Naive thymus-derived CD4-positive, alpha-beta T cell (primary cell): ENCODE results near the gene NT5C2. TPM values are rescaled to one million over a fixed set of nuclear protein-coding genes. Genes with fewer than 3 reads are reported as not detected.
A peak's percentile ranks its signal among the peaks of the same experiment; 100 is the strongest.

Experiments
- ATAC-seq: fragments of 150-1000 bp; cut with Tn5 transposase; 2 replicates; pipeline ENCODE4 v1.10.0; 2021; ENCODE audit warnings: mild to moderate bottlenecking, moderate library complexity
- CTCF ChIA-PET: fragments of 350-600 bp; sonication (Branson Sonifier 250); formaldehyde crosslinking; loops from one replicate; lab custom pipeline; 2021; ENCODE audit warnings: antibody characterized with exemption; lab: Charles Lee
- POLR2A ChIA-PET: fragments of 350-600 bp; sonication (Branson Sonifier 250); formaldehyde crosslinking; loops from one replicate; lab custom pipeline; 2021; ENCODE audit warnings: antibody characterized with exemption, inconsistent platforms; lab: Charles Lee
- DNase-seq, 9 donors: peaks; one replicate each; pipeline versions ENCODE4 v3.0.0 to v3.0.0-alpha.2; 2020 to 2022; ENCODE audit warnings: mixed read lengths in 1 of 9
- H3K27ac ChIP-seq: one replicate; pipeline ENCODE4 v1.7.0; 2013; ENCODE audit warnings: mild to moderate bottlenecking, low read depth, low read length, moderate library complexity
- H3K27me3 ChIP-seq, 2 donors: one replicate each; pipeline ENCODE4 v1.7.0; 2013; ENCODE audit warnings: low read length in 2 of 2, mild to moderate bottlenecking in 2 of 2, moderate library complexity in 2 of 2; ENCODE audit not compliant: control insufficient read depth in 2 of 2, insufficient read depth in 2 of 2
- H3K36me3 ChIP-seq, 3 experiments: 1 replicate in 2 of 3; 2 replicates in 1 of 3; pipeline ENCODE4 v1.7.0; 2013; ENCODE audit warnings: low read length in 3 of 3, mild to moderate bottlenecking in 3 of 3, moderate library complexity in 1 of 3; ENCODE audit not compliant: insufficient read depth in 3 of 3, control insufficient read depth in 2 of 3
- H3K4me1 ChIP-seq, 2 donors: one replicate each; pipeline ENCODE4 v1.7.0; 2013; ENCODE audit warnings: low read length in 2 of 2, mild to moderate bottlenecking in 2 of 2, moderate library complexity in 1 of 2; ENCODE audit not compliant: control insufficient read depth in 2 of 2, insufficient read depth in 2 of 2
- H3K4me3 ChIP-seq: 2 replicates; pipeline ENCODE4 v1.7.0; 2013; ENCODE audit warnings: mild to moderate bottlenecking, low read length
- H3K9me3 ChIP-seq, 3 experiments: 1 replicate in 2 of 3; 2 replicates in 1 of 3; pipeline ENCODE4 v1.7.0; 2013; ENCODE audit warnings: low read length in 3 of 3; ENCODE audit not compliant: control insufficient read depth in 2 of 3
- H3K27ac Mint-ChIP-seq, 9 donors: one replicate each; pipeline ENCODE4 v1.8.0; 2020 to 2022; ENCODE audit warnings: mixed read lengths in 9 of 9, mild to moderate bottlenecking in 8 of 9, moderate library complexity in 5 of 9, inconsistent platforms in 2 of 9
- H3K27me3 Mint-ChIP-seq, 5 donors: one replicate each; pipeline ENCODE4 v1.8.0; 2021 to 2022; ENCODE audit warnings: mixed read lengths in 5 of 5, mild to moderate bottlenecking in 1 of 5
- H3K36me3 Mint-ChIP-seq, 5 donors: one replicate each; pipeline ENCODE4 v1.8.0; 2020 to 2022; ENCODE audit warnings: mixed read lengths in 5 of 5, mild to moderate bottlenecking in 3 of 5, inconsistent platforms in 1 of 5
- H3K4me1 Mint-ChIP-seq, 7 donors: one replicate each; pipeline ENCODE4 v1.8.0; 2020 to 2022; ENCODE audit warnings: mixed read lengths in 7 of 7, mild to moderate bottlenecking in 3 of 7, inconsistent platforms in 1 of 7
- H3K4me3 Mint-ChIP-seq, 10 donors: one replicate each; pipeline ENCODE4 v1.8.0; 2020 to 2022; ENCODE audit warnings: mild to moderate bottlenecking in 10 of 10, mixed read lengths in 10 of 10, moderate library complexity in 6 of 10, inconsistent platforms in 2 of 10
- H3K9me3 Mint-ChIP-seq, 11 donors: one replicate each; pipeline ENCODE4 v1.8.0; 2020 to 2022; ENCODE audit warnings: mixed read lengths in 11 of 11, mild to moderate bottlenecking in 4 of 11, inconsistent platforms in 1 of 11, moderate library complexity in 1 of 11
- intact Hi-C, 2 donors: fragments of 100-400 bp; cut with micrococcal nuclease; formaldehyde crosslinking; loops; one replicate each; pipeline ENCODE4 v1.15.1; 2023
- polyA plus RNA-seq, 2 donors: library from polyadenylated mRNA; unstranded; fragments of 300-500 nt; fragmentation: Illumina TruSeq; gene quantifications; one replicate each; pipeline ENCODE4 v1.2.3, GENCODE V29; 2021
- total RNA-seq, 6 experiments: library from RNA in 5 of 6; stranded (reverse) in 5 of 6; gene quantifications; 1 replicate in 5 of 6; 2 replicates in 1 of 6; pipeline ENCODE4 v1.2.3 and lab custom pipeline; 2021 to 2026

Gene NT5C2
- total and polyA plus RNA-seq, 7 experiments from 2014 or later = 48.7 to 87.8 (median 68.9) TPM

DNA sequence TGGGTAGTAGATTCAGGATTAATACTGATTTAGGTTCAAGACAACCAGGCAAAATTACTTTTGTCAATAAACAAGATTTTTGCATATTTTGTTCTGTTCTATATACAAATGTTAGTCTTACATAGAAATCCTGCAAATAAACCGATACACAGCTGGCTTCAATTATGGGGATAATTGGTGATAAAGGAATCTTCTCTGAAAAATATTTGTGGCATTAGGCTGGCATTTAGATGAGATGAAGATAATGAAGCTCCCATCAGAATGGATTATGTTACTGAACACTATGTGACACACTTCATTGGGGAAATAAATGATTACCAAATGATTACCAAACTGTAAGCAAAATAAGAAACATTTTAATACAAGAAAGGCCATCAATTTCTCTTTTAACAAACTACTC is 65.8 kb downstream of the NT5C2 start:
- H3K27me3 ChIP-seq = no peaks in the 10 kb centered on the region
- no peaks in the 10 kb centered on the region for H3K36me3 ChIP-seq
- ATAC-seq (no peak), DNase-seq (no peak)
- no peak overlapping the region for H3K27ac ChIP-seq
- H3K4me1 ChIP-seq = no peaks in the 10 kb centered on the region
- intact Hi-C loops = no loop called here
- Mint-ChIP-seq H3K4me1 (peaks cover 4 to 34% (median 22%) of the 10 kb centered on the region in 7 donors), H3K27me3 (no peaks in the 10 kb centered on the region), H3K9me3 (no peaks in the 10 kb centered on the region), H3K27ac (peak overlapping the region in 2 of 9 donors; percentile 14 to 15), H3K36me3 (peaks cover 0 to 25% (median 17%) of the 10 kb centered on the region in 5 donors), H3K4me3 (no peak overlapping the region)
- no peaks in the 10 kb centered on the region for H3K9me3 ChIP-seq
- H3K4me3 ChIP-seq = no peak overlapping the region
- CTCF ChIA-PET = no interaction called here
- POLR2A ChIA-PET = interaction anchor here (0.9 kb wide), 1 partner anchor 515 kb away, joined by 3 read pairs; no protein-coding TSS in a partner anchor

DNA sequence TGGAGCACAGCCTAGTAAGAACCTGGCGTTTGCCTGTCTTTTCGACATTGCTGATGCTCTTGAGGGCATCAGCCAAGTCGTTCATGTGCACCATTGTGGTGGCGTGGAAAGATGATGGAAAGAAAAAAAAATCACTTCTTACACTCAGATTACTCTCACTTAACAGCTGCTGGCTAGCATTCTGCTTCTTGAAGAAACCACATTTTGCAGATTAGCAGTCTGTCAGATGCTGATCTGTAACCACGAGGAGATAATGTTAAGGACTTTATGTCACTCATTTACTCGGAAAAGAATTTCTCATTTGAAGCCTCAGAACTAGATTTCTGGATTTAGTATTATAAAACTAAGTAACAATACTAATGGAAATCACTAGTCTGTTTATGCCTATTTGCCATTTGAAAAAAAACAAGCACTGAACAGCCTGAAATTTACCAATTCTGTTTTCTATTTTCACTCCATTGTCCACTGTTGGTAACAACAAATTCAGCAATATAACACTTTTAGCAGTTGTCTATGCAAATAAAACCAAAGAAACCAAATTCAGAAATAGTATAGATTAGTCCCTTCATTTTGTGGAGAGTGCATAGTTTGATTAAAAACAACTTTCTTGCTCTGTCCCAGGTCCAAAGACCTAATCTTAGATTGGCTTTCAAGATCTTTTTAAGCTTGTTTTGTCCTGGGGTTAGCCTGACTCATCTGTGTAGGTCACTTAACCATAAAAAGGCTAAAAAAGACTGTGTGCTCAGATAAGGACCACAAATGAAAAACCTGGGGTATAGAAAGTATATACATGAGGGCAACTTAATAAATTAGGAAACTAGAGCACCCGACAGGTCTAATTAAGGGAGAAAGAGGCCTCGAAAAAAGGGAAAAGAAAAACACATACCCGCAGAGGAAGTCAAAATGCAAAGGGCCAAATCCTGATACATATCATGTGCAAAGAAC is 67.5 kb downstream of the NT5C2 start:
- no peaks in the 10 kb centered on the region for H3K4me1 ChIP-seq
- Mint-ChIP-seq H3K27me3 (no peaks in the 10 kb centered on the region), H3K9me3 (no peaks in the 10 kb centered on the region), H3K36me3 (peaks cover 0 to 12% (median 6%) of the 10 kb centered on the region in 5 donors), H3K4me1 (peaks cover 2 to 29% (median 17%) of the 10 kb centered on the region in 7 donors), H3K4me3 (no peak overlapping the region), H3K27ac (peak overlapping the region in 3 of 9 donors; percentile 2 to 39 (median 12))
- DNase-seq (no peak), ATAC-seq (peak; percentile 53)
- POLR2A ChIA-PET = interaction anchor here (0.6 kb wide), 2 partner anchors 10 to 57 kb away, joined by 3 read pairs; no protein-coding TSS in a partner anchor
- no peak overlapping the region for H3K4me3 ChIP-seq
- no peaks in the 10 kb centered on the region for H3K9me3 ChIP-seq
- intact Hi-C loops = no loop called here
- CTCF ChIA-PET = no interaction called here
- H3K36me3 ChIP-seq = no peaks in the 10 kb centered on the region
- H3K27ac ChIP-seq = no peak overlapping the region
- no peaks in the 10 kb centered on the region for H3K27me3 ChIP-seq

DNA sequence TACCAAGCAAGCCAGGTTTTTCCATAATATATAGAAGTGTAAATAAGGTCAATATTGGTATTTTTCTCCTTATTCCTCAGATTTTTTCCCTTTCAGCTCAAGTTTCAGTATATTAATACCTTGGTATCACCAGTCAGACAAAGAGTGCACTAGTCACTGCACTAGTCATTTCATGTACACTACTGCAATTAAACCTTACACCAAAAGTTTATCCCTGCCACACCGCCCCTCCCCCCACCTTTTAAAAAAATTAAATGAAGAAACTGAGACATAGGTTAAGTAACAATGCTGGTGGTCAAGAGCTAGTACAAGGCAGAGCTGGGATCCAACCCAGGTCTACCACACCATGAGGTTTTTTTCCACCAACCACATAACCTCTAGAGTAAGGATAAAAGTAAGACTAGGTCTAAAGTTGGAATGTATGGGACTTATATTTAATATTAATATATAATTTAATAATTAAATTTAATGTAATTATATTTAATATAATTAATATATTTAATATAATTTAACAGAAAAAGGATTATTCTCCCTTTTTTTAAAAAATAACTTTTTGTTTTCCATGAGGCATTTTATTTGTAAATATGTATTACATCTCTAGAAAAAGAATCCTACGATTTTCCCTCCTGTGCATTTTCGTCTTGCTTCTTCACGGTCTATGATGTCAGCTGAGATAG is 68.5 kb downstream of the NT5C2 start:
- Mint-ChIP-seq H3K36me3 (peaks cover 0 to 10% (median 4%) of the 10 kb centered on the region in 5 donors), H3K27me3 (no peaks in the 10 kb centered on the region), H3K27ac (peak overlapping the region in 1 of 9 donors; percentile 14), H3K9me3 (no peaks in the 10 kb centered on the region), H3K4me1 (peaks cover 2 to 29% (median 16%) of the 10 kb centered on the region in 7 donors), H3K4me3 (no peak overlapping the region)
- no peaks in the 10 kb centered on the region for H3K4me1 ChIP-seq
- H3K36me3 ChIP-seq = no peaks in the 10 kb centered on the region
- ATAC-seq = no peak
- no peak overlapping the region for H3K4me3 ChIP-seq
- H3K27ac ChIP-seq = no peak overlapping the region
- H3K27me3 ChIP-seq = no peaks in the 10 kb centered on the region
- intact Hi-C loops = no loop called here
- DNase-seq = no peak
- ChIA-PET CTCF (no interaction called here), POLR2A (no interaction called here)
- H3K9me3 ChIP-seq = no peaks in the 10 kb centered on the region

DNA sequence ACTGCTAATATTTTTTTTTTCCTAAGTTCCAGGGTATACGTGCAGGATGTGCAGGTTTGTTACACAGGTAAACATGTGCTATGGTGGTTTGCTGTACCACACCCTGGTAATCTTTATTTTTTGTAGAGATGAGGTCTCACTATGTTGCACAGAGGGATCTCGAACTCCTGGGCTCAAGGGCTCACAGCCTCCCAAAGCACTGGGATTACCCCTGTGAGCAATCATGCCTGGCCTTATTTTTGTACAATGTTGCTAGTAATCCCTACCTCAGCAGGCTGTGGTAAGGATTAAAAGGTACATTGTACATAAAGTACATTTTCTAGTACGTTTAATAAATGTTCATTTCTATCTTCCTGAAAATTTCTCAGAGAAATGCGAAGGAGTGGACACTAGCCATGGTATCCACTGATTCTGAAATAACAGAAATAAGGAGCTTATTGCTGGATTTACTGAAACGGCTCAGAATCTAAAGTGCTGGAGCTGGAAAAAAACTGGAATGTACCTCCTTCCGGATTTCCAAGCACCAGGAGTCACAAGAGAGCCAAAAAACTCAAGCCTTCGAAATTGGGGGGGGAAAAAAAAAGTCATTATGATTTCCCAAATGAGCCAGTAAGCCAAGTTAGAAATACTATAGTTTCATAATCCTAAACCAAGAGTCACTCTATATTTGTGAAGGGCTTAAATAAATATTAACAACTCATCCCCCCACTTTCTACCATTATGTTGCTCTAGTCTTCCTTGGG is 69.6 kb downstream of the NT5C2 start:
- peaks cover 0 to 10% (median 4%) of the 10 kb centered on the region in 5 donors for H3K36me3 Mint-ChIP-seq
- no peak for DNase-seq
- H3K4me1 Mint-ChIP-seq = peaks cover 2 to 29% (median 17%) of the 10 kb centered on the region in 7 donors
- H3K4me3 Mint-ChIP-seq = no peak overlapping the region
- H3K27ac Mint-ChIP-seq = no peak overlapping the region
- no peaks in the 10 kb centered on the region for H3K9me3 Mint-ChIP-seq
- no peak for ATAC-seq
- no peaks in the 10 kb centered on the region for H3K27me3 Mint-ChIP-seq
- intact Hi-C loops = no loop called here
- CTCF ChIA-PET = no interaction called here
- no peaks in the 10 kb centered on the region for H3K27me3 ChIP-seq
- H3K9me3 ChIP-seq = no peaks in the 10 kb centered on the region
- H3K4me1 ChIP-seq = no peaks in the 10 kb centered on the region
- POLR2A ChIA-PET = no interaction called here
- no peak overlapping the region for H3K4me3 ChIP-seq
- H3K27ac ChIP-seq = no peak overlapping the region
- H3K36me3 ChIP-seq = no peaks in the 10 kb centered on the region

DNA sequence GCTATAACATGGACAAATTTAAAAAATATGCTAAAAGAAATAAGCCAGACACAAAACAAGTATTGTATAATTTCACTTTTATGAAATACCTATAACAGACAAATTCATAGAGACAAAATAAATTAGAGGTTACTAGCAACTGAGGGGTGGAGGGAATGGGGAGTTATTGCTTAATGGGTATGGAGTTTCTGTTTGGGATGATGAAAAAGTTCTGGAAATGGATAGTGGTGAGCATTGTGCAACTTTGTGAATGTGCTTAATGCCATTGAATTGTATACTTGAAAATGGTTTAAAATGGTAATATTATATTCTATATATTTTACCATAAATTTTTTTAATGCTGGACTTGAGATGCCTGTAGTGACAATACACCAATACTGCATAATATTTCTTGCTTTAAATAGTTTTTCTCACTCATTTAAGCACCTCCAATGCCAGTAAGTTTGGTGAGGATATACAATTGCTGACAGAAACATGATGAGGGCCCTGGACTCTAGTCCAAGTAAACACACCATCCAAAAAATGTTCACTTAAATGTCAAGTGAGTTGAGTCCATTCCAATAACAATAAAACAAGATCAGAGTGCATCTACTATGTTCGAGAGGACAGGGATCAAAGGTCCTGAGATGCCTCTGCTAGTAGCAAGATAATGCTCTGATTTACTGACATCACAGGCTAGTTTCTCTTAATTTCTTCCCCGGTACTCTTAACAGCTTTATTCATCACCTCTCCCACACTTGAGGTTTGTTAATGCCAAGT is 71.9 kb downstream of the NT5C2 start:
- ChIA-PET POLR2A (no interaction called here), CTCF (no interaction called here)
- no peak overlapping the region for H3K4me3 Mint-ChIP-seq
- no peaks in the 10 kb centered on the region for H3K36me3 ChIP-seq
- no peaks in the 10 kb centered on the region for H3K27me3 Mint-ChIP-seq
- no peak overlapping the region for H3K27ac ChIP-seq
- DNase-seq = no peak
- intact Hi-C loops = no loop called here
- peak overlapping the region in 2 of 9 donors; percentile 70 to 75 for H3K27ac Mint-ChIP-seq
- ATAC-seq = no peak
- peaks cover 5 to 33% (median 17%) of the 10 kb centered on the region in 7 donors for H3K4me1 Mint-ChIP-seq
- no peaks in the 10 kb centered on the region for H3K4me1 ChIP-seq
- H3K4me3 ChIP-seq = no peak overlapping the region
- H3K9me3 Mint-ChIP-seq = no peaks in the 10 kb centered on the region
- no peaks in the 10 kb centered on the region for H3K27me3 ChIP-seq
- no peaks in the 10 kb centered on the region for H3K9me3 ChIP-seq
- peaks cover 0 to 4% (median 0%) of the 10 kb centered on the region in 5 donors for H3K36me3 Mint-ChIP-seq

DNA sequence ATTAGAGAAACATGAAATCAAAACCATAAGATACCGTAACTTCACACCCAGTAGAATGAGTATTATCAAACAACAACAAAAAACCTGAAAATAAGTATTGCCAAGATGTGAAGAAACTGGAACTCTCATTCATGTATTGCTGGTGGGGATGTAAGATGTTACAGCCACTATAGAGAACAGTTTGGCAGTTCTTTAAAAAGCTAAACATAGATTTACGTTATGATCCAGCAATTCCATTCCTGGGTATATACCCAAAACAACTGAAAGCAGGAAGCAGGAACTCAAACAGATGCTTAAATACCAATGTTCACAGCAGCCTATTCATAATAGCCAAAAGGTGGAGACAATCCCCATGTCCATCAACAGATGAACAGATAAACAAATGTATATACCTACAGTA is 72.5 kb downstream of the NT5C2 start:
- ChIA-PET CTCF (no interaction called here), POLR2A (no interaction called here)

More for the DNA sequence above, 72.5 kb downstream of the NT5C2 start:
- Mint-ChIP-seq H3K27me3 (no peaks in the 10 kb centered on the region), H3K9me3 (no peaks in the 10 kb centered on the region), H3K4me1 (peaks cover 3 to 28% (median 11%) of the 10 kb centered on the region in 7 donors), H3K27ac (peak overlapping the region in 1 of 9 donors; percentile 70), H3K36me3 (no peaks in the 10 kb centered on the region), H3K4me3 (no peak overlapping the region)
- no peak overlapping the region for H3K27ac ChIP-seq
- H3K4me3 ChIP-seq = no peak overlapping the region
- no peaks in the 10 kb centered on the region for H3K36me3 ChIP-seq
- H3K4me1 ChIP-seq = no peaks in the 10 kb centered on the region
- intact Hi-C loops = no loop called here
- no peaks in the 10 kb centered on the region for H3K27me3 ChIP-seq
- ATAC-seq = no peak
- DNase-seq = no peak
- H3K9me3 ChIP-seq = no peaks in the 10 kb centered on the region
